GM19455 (cell line): ENCODE measurements around the gene SDC3.

ENCODE experiments used
- ATAC-seq: cut with Tn5 transposase; IDR thresholded peaks from one replicate; pipeline ENCODE4 v1.9.1; 2021; ENCODE audit not compliant: unreplicated experiment

SDC3 gene

DNA sequence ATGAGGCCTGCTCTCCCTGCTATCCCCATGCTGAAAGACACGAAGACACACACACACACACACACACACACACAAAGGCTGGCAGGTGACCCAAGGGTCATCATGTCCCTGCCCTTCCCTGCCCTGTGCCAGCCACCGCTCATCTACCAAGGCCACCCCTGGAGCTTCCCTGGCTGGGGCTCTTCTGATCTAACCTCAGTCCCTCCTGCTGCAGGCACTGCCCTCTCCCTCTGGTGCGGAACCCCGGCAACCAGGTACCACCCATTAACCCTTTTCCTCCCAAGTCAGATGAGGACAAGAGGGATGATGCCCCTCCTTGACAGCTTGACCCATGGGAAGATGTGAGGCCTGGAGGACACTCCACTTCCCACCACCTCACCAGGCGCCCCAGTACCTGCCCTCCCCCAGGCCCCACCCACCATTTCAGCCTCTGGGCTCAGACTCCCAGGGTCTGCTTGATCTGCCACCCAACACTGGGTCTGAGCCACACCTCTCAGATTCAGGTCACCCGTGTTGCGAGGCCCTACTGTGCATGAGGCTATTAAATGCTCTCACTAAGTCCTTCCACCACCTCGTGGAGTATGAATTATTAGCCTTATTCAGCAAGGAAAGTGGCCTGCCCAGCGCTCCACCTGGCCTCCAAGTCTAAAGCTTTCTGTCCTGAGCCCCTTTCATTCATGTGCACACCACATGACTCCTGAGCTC, 2.5 kb downstream of the SDC3 start:
- ATAC-seq, result no peak

DNA sequence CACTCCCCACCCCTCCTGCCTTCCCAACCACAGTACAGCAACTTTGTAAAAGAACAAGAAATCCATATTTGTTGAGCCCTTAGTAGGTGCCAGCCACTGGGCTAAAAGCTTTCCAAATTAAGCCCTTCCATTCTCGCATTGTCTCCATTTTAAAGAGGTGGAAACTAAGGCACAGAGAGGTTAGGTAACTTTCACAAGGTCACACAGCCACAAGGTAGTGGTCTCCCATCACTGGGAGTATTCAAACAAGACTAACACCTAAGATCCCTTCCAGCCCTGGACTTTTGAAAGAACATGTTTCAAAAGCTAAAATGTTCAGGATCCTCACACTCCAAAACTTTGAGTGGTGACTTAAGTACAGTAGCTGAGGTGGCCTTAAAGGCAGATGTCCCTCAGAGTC, 3.2 kb downstream of the SDC3 start:
- no peak for ATAC-seq

DNA sequence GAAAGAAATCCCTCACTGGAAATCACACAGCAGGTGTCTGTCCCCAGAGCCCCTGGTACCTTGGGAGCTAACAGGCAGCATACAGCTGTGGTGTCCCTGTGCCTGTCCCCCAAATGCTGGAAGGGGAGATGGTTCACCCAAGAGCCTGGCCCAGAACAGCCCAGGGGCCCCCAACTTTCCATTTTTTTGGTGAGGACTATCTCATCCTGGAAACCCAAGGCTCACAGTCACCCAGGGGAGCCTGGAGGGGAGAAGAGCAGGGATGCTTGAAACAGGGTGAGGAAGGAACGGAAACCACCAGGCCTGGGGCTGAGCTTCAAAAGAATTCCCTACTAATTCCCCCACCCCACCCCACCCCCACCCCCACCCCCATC, 3.6 kb downstream of the SDC3 start:
- no peak for ATAC-seq

DNA sequence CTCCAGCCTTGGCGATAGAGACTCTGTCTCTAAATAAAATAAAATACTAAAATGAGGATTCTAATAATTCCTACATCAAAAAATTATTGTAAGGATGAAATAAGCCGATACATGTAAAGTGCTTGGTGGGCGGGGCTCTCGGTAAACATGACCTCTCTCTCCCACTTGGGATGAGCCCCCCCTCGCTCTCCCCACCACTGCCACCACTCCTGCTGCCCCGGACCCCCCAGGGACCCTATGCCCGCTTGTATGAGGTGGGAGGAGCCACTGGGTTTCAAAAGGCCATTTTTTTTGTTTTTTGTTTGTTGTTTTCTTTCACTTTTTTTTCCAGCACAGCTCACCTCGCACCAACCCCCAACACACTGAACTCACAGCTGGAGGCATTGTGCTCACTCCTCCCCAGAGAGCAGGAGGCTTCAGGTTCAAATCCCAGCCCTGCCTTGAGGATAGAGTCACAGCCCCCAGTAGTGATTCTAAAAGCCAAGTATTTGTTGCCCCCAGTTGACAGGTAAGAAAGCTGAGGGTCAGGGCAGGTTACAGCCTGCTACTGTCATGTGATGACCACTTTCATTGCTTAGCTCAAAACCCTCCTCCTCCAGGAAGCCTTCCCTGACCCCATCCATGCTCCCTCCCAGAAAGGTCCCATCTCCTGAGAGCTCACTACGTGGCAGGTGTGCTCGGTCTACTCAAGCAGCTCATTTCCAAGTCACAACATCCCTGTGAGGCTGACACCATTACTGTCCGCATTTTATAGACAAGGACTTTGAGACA, 4.2 kb downstream of the SDC3 start:
- no peak for ATAC-seq

DNA sequence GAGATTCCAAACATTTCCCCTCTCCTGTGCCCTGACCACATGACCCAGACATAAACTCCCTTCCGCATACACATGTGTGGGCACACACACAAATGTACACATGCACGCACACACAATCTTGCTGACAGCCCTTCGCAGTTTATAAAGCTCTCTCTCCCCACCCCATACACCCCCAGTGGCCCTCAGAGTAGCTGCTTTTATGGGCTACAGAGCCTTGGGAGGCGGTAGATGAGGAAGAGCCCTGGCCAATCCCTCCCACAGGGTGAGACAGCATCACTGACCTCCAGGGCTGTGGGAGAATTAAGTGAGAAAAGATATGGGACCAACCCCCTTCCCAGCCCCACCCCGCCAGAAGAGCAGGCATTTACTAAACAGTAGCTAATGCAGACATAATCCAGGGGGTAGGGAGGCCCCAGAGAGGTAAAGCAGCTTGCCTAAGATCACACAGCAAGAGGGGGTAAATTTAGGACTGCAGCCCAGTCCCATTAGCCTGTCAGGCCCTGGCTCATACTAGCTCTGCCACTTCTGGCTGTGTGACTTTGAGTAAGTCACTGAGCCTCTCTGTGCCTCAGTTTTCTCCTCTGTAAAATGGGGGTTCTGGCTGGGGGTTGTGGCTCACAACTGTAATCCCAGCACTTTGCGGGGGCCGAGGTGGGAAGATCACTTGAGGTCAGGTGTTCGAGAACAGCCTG, 5.1 kb downstream of the SDC3 start:
- no peak for ATAC-seq

DNA sequence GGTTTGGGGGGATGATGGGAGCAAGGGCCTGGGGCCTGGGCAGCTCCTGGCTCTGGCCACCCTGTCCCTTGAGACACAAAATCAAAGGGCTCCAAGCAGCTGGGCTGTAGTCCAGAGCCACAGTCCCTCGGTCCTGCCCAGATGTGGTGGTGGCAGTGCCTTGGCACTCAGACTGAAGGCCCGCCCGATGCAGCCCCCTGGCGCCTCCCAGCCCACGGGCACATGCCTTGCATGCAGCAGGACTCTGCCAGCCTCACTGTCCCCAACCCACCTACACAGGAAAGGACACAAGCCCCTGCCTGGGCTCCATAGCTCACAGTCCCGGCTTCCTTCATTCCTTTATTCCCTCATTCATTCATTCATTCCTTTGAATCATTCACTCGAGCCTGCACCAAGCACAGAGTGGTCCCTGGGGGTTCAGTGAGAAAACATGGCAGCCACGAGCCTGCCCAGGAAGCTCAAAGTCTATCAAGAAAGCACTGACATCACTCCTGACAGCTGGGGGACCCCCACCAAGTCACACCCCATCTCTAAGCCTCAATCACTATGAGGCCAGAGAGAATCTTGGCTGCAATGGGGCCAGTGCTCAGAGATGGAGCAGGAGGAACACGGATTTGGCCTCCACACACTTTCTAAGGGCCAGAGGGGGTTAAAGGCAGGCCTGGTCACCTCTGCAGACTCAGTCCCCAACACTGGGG, 5.8 kb downstream of the SDC3 start:
- ATAC-seq, result no peak

DNA sequence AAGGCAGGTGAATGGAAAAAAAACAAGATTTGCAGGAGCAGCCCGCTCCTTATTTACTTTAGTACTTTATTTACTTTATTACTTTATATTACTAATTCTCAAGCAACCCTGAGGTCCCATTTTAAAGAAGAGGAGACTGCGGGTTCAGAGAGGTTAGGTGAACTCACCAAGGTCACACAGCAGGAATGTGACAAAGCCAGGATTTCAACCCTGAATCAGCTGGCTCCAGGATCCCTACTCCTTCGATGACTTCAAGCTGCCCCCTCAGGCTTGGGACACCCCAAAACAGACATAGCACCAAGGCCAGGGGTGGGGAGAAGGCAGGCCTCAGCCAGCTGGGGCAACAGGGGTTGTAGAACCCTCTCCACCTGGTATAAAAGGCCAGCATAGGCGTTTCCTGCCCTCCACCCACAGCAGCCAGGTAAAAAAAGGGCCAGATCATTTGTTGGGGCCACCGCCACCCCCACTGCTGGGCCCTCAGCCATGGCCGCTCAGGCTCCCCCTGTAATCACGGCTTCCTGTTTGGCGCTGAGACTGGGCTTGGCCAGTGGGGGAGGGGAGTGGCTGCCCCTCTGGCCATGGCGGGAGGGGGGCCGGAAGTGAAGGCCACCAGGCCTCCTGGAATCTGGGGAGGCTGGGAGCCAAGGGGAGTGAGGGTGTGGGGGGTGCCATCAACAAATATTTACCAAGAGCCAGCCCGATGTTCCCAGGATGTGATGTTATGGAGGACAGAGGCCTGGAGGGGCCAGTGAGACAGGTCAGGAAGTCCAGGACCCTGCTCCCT, 6.6 kb downstream of the SDC3 start:
- ATAC-seq, result no peak

DNA sequence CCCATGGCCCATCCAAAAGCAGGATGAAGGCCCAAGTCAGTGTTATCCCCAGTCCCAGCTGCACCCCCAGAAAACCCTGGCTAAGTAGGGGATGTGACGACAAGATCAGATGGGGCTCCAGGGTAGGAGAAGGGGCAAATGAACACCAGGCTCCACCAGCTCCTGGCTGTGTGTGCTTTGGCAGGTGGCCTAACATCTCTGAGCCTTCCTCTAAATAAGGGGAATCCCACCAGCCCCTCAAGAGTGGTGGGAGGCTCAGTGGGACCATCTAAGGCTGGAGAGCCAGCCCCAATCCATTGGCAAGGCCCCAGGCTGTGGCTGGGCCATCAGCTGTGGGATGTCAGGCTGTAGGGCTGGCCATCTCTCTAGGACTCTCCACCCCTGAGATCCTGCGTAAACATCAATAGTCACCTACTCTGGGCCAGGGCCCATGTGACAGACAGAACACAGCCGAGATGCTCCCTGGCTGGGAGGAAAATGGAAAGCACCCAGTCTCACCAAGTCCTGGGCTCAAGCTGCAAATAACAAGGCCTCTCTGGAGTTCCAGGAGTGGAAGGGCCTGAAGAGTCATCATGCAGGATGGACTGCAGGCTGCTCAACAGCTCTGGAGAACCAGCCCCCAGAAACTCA, 7.5 kb downstream of the SDC3 start:
- ATAC-seq, result no peak

DNA sequence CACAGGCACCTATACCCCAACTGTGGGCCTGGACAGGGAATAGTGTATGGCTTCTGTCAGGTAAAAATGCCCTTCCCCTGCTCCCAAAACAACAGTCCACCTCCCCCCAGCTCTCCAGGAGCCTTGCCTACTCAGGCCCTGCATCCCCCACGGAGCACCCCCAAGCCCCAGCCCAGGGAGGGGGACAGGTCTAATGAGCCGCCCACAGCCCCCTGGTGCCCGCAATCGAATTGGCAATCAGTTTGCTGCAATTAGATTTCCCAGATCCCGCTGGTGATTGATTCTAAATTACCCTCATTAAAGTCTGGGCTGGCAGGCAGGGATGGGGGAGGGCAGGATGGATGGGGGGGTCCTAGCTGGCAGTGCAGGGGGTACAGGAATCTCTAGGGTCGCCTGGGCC, 8.1 kb downstream of the SDC3 start:
- no peak for ATAC-seq

DNA sequence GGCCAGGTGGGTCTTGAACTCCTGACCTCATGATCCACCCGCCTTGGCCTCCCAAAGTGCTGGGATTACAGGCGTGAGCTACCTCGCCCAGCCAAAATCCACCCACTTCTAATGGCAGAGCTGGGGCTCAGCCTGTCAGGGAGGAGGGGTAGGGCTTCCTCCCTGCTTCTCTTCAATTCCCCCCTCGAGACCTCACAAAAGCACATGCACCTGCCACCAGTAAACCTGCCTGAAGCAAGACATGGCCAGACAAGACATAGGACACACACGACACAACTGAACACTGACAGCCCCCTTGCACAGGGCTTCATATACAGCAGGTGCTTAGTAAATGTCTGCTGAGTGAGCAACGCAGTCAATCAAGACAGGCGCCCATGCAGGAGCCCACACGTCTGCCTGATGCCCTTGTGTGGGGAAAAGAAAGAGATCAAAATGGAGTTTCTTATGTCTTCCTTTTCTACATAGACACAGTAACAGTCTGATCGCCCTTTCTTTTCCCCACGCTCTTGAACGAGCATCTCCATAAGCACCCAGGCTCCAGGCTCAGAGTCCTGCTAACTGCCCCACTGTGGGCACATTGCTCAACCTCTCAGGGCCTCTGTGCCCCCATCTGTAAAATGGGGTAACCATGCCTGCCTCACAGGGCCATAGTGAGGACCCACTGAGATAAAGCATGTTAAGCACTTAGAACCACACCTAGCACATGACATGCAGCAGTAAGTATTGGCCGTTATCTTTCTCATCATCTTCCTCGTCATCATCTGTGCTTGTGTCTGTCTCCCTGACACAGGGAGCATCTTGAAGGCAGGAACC, 8.8 kb downstream of the SDC3 start:
- no peak for ATAC-seq

DNA sequence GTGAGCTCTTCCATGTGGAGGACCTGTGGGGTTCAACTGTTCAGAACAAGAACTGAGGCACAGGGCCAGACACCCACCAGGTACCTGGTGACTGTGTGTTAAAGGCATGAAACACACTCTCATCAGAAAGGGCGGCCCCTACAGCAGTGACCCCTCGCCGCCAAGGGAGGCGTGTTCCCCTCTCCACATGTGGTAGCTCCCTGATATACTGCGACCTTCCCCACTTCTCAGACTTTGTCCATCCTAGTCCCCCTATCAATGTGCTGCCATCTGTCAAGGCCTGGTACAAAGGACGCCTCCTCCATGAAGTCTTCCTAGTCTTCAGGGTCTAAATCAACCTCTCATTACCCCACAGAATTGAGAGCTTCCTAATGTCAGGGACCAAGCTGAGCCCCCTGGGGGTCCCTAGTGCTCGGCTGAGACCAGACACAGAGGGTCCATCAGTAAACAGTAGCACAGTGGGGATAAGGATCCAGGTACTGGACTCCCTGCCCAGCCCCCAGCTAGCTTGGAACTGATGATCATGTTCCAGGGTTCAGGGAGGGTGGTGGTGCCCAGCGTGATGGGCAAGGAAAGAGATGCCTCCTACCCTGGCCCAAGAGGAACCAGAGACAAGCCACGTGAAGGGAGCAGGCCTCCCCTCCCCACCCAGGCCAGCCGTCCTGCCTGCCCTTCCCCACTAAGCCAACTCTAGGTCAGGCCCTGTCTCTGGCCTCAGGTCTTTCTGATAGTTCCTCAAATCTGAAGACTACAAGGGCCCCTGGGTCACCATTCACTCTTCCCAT, 10.3 kb downstream of the SDC3 start:
- ATAC-seq, result no peak

DNA sequence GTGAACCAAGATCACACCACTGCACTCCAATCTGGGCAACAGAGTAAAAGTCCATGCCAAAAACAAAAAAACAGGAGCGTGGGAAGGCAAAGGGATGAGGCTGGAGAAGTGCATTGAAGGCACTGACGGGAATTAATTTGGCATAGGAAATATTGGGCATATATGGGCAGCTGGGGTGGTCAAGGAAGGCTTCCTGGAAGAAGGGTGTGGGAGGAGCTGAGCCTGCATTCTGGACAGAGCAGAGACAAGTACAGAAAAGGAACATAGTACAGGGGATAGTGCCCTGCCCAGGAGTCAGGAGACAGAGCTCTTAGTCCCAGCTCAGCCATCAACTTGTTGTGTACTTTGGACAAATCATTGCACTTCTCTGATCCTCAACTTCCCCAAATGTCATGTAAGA, 11.7 kb downstream of the SDC3 start:
- no peak for ATAC-seq

DNA sequence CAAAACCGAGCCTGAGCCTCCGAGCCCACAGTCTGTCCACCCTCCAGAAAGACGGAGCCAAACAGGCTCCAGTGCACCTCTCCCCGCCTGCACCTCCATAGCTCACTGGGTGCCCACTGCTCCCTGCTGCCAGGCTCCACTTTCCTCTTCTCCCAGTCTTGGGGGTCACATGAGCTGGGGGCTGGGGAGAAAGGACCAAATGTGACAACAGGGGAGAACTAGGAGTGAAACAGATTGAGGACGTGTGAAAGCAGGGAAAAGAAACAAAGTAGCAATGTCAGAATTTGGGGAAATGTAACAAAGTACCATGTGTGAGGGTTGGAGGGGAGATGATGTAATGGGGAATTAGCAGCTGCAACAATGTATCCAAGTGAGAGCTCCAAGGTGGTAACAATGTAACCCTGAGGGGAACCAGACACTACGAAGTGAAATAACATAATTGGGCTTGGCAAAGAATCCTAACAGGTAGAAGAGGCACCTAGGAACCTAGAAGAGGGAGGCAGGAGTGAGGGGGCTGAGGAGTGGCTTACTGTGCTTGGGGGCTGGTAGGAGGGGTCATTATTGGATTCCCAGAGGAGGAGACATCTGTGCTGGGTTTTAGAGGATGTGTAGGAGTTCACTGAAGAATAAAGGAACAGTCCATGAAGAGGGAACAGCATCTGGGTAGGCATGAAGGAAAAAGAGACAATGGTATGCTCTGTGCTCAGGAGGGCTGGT, 12.5 kb downstream of the SDC3 start:
- no peak for ATAC-seq

DNA sequence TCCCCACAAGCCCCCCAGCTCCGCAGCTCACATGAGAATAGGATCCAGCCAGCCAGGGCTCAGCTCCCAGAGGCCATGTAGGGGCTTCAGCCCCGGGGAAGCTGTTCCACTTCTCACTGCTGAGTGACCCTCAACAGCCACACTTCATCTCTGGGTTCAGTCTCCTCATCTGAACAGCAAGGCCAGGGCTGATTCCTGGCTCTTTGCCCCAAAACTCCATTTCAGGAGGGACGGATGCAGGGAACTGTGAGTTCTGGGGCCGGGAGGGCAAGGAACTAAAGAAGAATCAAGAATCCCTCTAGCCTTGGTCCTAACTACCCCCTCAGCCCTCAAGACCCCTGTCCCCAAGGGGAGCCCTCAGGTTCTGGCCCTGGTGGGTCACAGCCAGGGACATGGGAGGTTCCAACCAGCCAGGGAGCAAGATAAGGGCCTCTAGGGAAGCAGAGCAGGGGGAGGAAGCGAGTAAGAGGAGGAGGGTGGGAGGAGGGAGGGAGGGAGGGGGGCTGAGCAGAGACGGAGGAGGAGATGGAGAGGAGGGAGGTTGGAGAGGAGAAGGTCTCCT, 13.1 kb downstream of the SDC3 start:
- no peak for ATAC-seq

DNA sequence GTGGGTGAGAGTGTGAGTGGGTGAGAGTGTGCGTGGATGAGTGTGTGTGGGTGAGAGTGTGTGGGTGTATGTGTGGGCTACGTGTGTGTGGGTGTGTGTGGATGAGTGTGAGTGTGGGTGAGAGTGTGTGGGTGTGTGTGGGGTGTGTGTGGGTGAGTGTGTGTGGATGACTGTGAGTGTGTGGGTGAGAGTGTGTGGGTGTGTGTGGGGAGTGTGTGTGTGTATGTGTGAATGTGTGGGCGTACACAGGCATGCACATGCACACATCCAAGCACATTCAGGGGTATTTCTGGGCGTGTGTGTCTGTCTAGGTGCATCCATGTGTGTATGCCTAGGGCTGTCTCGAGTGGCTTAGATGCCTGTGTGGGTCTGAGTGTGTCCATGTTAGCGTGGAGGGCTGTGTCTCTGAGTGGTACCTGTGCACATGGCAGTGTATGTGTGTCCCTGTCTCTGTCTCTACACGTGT, 14.0 kb downstream of the SDC3 start:
- ATAC-seq, result no peak

DNA sequence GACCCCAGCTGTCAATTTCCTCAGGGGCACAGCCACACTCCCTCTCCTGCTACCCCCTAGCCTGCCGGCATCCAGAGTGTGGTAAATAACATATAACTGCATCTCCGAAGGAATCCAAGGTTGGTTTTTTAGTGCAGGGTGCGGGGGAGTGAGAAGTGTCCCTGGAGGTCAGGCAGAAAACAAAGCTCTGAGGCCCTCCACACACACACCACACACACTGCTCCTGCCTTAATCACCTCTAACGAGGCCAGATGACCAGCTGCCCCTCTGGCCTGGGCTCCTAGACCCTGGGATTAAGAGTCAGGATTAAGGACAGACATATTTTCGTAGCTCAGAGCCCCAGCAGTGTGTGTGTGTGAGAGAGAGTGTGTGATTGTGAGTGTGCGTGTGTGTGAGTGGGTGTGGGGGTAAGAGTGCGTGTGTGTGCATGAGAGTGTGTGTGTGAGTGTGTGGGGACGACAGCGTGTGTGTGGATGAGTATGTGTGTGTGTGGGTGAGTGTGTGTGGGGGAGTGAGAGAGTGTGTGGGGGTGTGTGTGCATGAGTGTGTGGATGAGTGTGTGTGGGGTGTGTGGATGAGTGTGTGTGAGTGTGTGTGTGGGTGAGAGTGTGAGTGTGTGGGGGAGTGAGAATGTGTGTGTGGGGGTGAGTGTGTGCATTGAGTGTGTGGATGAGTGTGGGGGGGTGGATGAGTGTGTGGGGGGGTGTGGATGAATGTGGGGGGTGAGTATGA, 14.6 kb downstream of the SDC3 start:
- ATAC-seq, result no peak

DNA sequence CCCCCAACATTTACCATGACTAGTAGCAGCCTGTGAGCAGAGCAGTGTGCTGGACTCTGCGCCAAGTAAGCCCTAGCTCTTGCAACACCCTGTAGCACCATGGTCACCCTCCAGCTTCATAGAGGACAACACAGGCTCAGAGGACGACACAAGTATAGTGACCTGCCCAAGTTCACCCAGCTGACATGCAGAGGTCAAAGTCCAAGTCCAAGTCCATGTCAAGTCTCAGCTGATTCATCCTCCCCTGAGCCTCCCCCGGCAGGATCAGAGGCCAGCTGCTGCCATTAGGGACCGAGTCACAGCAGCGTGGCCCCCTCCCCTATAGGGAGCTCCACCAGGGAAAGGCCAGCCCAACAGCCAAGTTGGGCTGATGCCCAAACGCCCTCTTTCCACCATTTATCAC, 15.9 kb downstream of the SDC3 start:
- no peak for ATAC-seq
